B cell (primary cell): ENCODE measurements around the gene MRPL20. TPM values are rescaled to one million over a fixed set of nuclear protein-coding genes. Genes with fewer than 3 reads are reported as not detected.

Experiments
- ATAC-seq: fragments of 200-7000 bp; cut with Tn5 transposase; one replicate; pipeline ENCODE4 v1.10.0; 2021; ENCODE audit warnings: low read depth, mild to moderate bottlenecking, moderate number of reproducible peaks, moderate library complexity
- CTCF ChIA-PET: fragments of 350-600 bp; sonication (Branson Sonifier 250); formaldehyde crosslinking; loops from one replicate; lab custom pipeline; 2021; ENCODE audit warnings: antibody characterized with exemption, inconsistent platforms; lab: Charles Lee
- POLR2A ChIA-PET: fragments of 350-600 bp; sonication (Branson Sonifier 250); formaldehyde crosslinking; loops from one replicate; lab custom pipeline; 2021; ENCODE audit warnings: antibody characterized with exemption; lab: Charles Lee
- DNase-seq: peaks from one replicate; pipeline ENCODE4 v3.0.0; 2013
- H2AFZ ChIP-seq: 2 replicates; pipeline ENCODE4 v1.6.1; 2012; ENCODE audit warnings: mild to moderate bottlenecking, low read depth, low read length; ENCODE audit not compliant: insufficient read depth, poor library complexity, severe bottlenecking
- H3K27ac ChIP-seq, 2 donors: 1 replicate in 1 of 2; 2 replicates in 1 of 2; pipeline ENCODE4 v1.5.1; 2012 to 2013; ENCODE audit warnings: low read length in 2 of 2, mild to moderate bottlenecking in 2 of 2, moderate library complexity in 1 of 2
- H3K27me3 ChIP-seq, 4 experiments: fragments of 200-600 bp in 1 of 4; sonication (generic) in 1 of 4; replicated peaks in 1 of 4; 1 replicate in 2 of 4; 2 replicates in 2 of 4; pipeline versions ENCODE4 v1.6.1 to v1.7.0; 2013 to 2016; ENCODE audit warnings: low read length in 3 of 4, mild to moderate bottlenecking in 2 of 4, mixed read lengths in 1 of 4, moderate library complexity in 1 of 4; ENCODE audit not compliant: insufficient read depth in 4 of 4, control insufficient read depth in 3 of 4; ENCODE audit errors: control extremely low read depth in 1 of 4
- H3K36me3 ChIP-seq, 2 experiments: replicated peaks in 1 of 2; 1 replicate in 1 of 2; 2 replicates in 1 of 2; pipeline versions ENCODE4 v1.6.1 to v1.7.1; 2013; ENCODE audit warnings: low read length in 1 of 2; ENCODE audit not compliant: insufficient read depth in 2 of 2, control insufficient read depth in 1 of 2; ENCODE audit errors: control extremely low read depth in 1 of 2, extremely low read depth in 1 of 2
- H3K4me1 ChIP-seq, 2 donors: fragments of 200-600 bp in 1 of 2; sonication (generic) in 1 of 2; 1 replicate in 1 of 2; 2 replicates in 1 of 2; pipeline versions ENCODE4 v1.5.1 to v1.6.1; 2013 to 2017; ENCODE audit warnings: low read length in 2 of 2; ENCODE audit not compliant: control insufficient read depth in 2 of 2, insufficient read depth in 2 of 2
- H3K4me2 ChIP-seq: replicated peaks from 2 replicates; pipeline ENCODE3; 2012; ENCODE audit warnings: mild to moderate bottlenecking, low read depth, low read length; ENCODE audit not compliant: poor library complexity, severe bottlenecking
- H3K4me3 ChIP-seq, 5 experiments: fragments of 200-600 bp in 1 of 5; sonication (generic) in 1 of 5; 1 replicate in 3 of 5; 2 replicates in 2 of 5; pipeline versions ENCODE4 v1.5.1 to v1.7.0; 2011 to 2016; ENCODE audit warnings: low read length in 4 of 5, mild to moderate bottlenecking in 4 of 5, low read depth in 2 of 5, control low read depth in 1 of 5, moderate library complexity in 1 of 5; ENCODE audit not compliant: insufficient read depth in 1 of 5; ENCODE audit errors: control extremely low read depth in 1 of 5, extremely low read depth in 1 of 5
- H3K79me2 ChIP-seq: fragments of 200-600 bp; sonication (generic); one replicate; pipeline ENCODE4 v1.6.0; 2016; ENCODE audit warnings: low read length; ENCODE audit not compliant: control insufficient read depth, insufficient read depth
- H3K9ac ChIP-seq: fragments of 200-600 bp; sonication (generic); 2 replicates; pipeline ENCODE4 v1.6.1; 2017; ENCODE audit warnings: mild to moderate bottlenecking, low read length, moderate library complexity
- H3K9me3 ChIP-seq, 3 donors: one replicate each; pipeline versions ENCODE4 v1.6.1 to v1.7.1; 2013; ENCODE audit warnings: low read length in 2 of 3; ENCODE audit not compliant: control insufficient read depth in 2 of 3, insufficient read depth in 1 of 3; ENCODE audit errors: control extremely low read depth in 1 of 3
- H4K20me1 ChIP-seq: 2 replicates; pipeline ENCODE4 v1.6.0; 2012; ENCODE audit warnings: mild to moderate bottlenecking, low read length; ENCODE audit not compliant: insufficient read depth, control insufficient read depth, poor library complexity, severe bottlenecking
- H3K27ac Mint-ChIP-seq: one replicate; pipeline ENCODE4 v1.8.0; 2021; ENCODE audit warnings: mixed read lengths
- H3K27me3 Mint-ChIP-seq: one replicate; pipeline ENCODE4 v1.8.0; 2021; ENCODE audit warnings: mixed read lengths
- H3K4me1 Mint-ChIP-seq: one replicate; pipeline ENCODE4 v1.8.0; 2021; ENCODE audit warnings: mixed read lengths
- H3K4me3 Mint-ChIP-seq: one replicate; pipeline ENCODE4 v1.8.0; 2021; ENCODE audit warnings: mixed read lengths
- H3K9me3 Mint-ChIP-seq: one replicate; pipeline ENCODE4 v1.8.0; 2022; ENCODE audit warnings: mixed read lengths; ENCODE audit not compliant: insufficient read depth
- EZH2 ChIP-seq: IDR thresholded peaks from 2 replicates; pipeline ENCODE4 v1.6.1; 2012; ENCODE audit warnings: borderline replicate concordance, low read depth, mild to moderate bottlenecking, moderate library complexity, low read length; ENCODE audit not compliant: insufficient read depth, poor library complexity, severe bottlenecking
- WGBS: methylation state at CpG from one replicate; pipeline ENCODE4 v1.1.5; 2013; ENCODE audit warnings: missing lambda C conversion rate; ENCODE audit not compliant: insufficient coverage; 5-methylcytosine and 5-hydroxymethylcytosine counted together
- intact Hi-C: fragments of 100-400 bp; cut with micrococcal nuclease; formaldehyde crosslinking; loops from one replicate; pipeline ENCODE4 v1.10.0; 2022
- polyA plus RNA-seq: library from polyadenylated mRNA; depleted of rRNA; stranded (reverse); fragments of >200 nt; gene quantifications from 2 replicates; pipeline ENCODE4 v1.2.3, GENCODE V29; 2012
- total RNA-seq, 2 donors: library from RNA; stranded (reverse); fragments of 120-200 nt in 1 of 2; gene quantifications; 1 replicate in 1 of 2; 2 replicates in 1 of 2; pipeline versions ENCODE4 v1.2.3 to v1.2.4, GENCODE V29; 2013 to 2022
- TF ChIP-seq, protein P1 (sequence below): fragments of 200-600 bp; IDR thresholded peaks from one replicate; pipeline ENCODE4 v1.8.0; 2022; ENCODE audit warnings: antibody characterized with exemption, mild to moderate bottlenecking

Gene MRPL20
- total and polyA plus RNA-seq, 2 donors (not counting 1 experiment from before 2014, with no cell fraction given), result 55.9 to 119 TPM

DNA sequence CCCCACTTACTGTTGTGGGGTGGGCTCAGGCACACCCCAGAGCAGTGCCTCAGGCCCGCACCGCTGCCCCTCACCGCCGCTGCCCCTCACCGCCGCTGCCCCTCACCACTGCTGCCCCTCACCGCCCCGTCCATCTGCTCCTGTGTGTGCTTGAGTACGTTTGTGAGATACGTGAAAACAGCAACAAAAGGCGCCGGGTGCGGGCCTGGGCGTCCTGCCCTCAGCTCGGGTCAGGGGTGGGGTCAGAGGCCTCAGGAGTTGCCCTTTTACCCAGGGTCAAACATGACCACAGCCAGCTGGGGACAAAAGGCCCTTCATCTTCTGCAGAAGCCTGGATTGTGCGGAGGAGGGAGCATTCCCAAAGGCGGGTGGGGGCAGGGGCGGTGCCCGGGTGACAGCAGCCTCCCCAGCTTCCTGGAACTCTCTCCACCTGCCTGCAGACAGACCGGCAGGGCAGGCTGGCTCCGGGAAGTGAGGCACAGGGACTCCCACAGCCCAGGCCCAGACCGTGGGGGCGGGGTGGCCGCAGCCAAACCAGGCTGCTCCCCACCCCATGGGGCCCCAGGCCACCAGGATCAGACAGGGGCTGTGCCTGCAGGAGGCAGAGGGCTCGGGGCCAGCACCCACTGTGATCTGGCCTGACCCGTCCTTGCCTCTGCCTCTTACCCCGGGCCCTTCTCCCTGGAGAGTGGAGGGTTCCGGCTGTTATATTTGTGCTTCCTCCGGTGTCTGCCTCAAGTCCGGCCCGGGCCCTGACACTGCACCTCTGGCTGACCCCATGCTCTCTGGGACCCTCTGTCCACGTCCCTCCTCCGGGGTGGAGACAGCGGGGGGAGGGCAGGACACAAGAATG, 26.1 kb upstream of the MRPL20 start:
- Histone ChIP-seq H3K4me1 (peaks cover 35% of the 10 kb centered on the region in 2 donors), H3K27ac (no peak overlapping the region), H3K79me2 (no peaks in the 10 kb centered on the region), H3K27me3 (peaks cover 0 to 70% (median 34%) of the 10 kb centered on the region in 4 experiments), H3K9ac (no peak overlapping the region), H4K20me1 (no peaks in the 10 kb centered on the region), H3K9me3 (peaks cover 0 to 32% (median 0%) of the 10 kb centered on the region in 3 donors), H3K4me2 (peak overlapping the region; percentile 86), H2AFZ (peak overlapping the region; percentile 14), H3K4me3 (no peak overlapping the region), H3K36me3 (no peaks in the 10 kb centered on the region)
- TF ChIP-seq, protein P1, sequence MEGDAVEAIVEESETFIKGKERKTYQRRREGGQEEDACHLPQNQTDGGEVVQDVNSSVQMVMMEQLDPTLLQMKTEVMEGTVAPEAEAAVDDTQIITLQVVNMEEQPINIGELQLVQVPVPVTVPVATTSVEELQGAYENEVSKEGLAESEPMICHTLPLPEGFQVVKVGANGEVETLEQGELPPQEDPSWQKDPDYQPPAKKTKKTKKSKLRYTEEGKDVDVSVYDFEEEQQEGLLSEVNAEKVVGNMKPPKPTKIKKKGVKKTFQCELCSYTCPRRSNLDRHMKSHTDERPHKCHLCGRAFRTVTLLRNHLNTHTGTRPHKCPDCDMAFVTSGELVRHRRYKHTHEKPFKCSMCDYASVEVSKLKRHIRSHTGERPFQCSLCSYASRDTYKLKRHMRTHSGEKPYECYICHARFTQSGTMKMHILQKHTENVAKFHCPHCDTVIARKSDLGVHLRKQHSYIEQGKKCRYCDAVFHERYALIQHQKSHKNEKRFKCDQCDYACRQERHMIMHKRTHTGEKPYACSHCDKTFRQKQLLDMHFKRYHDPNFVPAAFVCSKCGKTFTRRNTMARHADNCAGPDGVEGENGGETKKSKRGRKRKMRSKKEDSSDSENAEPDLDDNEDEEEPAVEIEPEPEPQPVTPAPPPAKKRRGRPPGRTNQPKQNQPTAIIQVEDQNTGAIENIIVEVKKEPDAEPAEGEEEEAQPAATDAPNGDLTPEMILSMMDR, result no peak
- no peak for TF ChIP-seq EZH2
- ChIA-PET CTCF (no interaction called here), POLR2A (no interaction called here)
- intact Hi-C loops, result no loop called here
- DNase-seq (peak; percentile 42), ATAC-seq (no peak)
- Mint-ChIP-seq H3K4me3 (no peak overlapping the region), H3K27me3 (peaks cover 29% of the 10 kb centered on the region), H3K4me1 (peaks cover 14% of the 10 kb centered on the region), H3K27ac (no peak overlapping the region), H3K9me3 (no peaks in the 10 kb centered on the region)
- WGBS, result 42% methylated on average over 32 of the region's 34 CpGs
